ENCODE data around the gene PCBD1.

PCBD1 gene

GRCh38 chr10:70903262-70903921 lies 15.0 kb upstream of the PCBD1 start:
- H3K27me3 Mint-ChIP-seq: peaks cover 0 to 68% of the 10 kb centered on the region in 2 donors
- no peak overlapping the region for H3K27ac Mint-ChIP-seq
- no peaks in the 10 kb centered on the region for H3K4me1 Mint-ChIP-seq (ENCODE audit: low read depth in 2 of 2)
- DNase-seq (peak in 2 of 3 experiments; percentile 19 to 22), ATAC-seq (replicated peaks) (no peak)
- H3K4me3 Mint-ChIP-seq: no peak overlapping the region
- no peaks in the 10 kb centered on the region for H3K9me3 Mint-ChIP-seq
- H3K36me3 Mint-ChIP-seq (ENCODE audit: insufficient read depth): peaks cover 7% of the 10 kb centered on the region

GRCh38 chr10:70902661-70903261 lies 14.4 kb upstream of the PCBD1 start:
- Mint-ChIP-seq H3K36me3 (ENCODE audit: insufficient read depth) (peaks cover 7% of the 10 kb centered on the region), H3K27ac (no peak overlapping the region), H3K9me3 (no peaks in the 10 kb centered on the region), H3K4me3 (no peak overlapping the region), H3K4me1 (ENCODE audit: low read depth in 2 of 2) (no peaks in the 10 kb centered on the region), H3K27me3 (peaks cover 0 to 61% of the 10 kb centered on the region in 2 donors)
- ATAC-seq (replicated peaks): no peak
- no peak for DNase-seq

DNA sequence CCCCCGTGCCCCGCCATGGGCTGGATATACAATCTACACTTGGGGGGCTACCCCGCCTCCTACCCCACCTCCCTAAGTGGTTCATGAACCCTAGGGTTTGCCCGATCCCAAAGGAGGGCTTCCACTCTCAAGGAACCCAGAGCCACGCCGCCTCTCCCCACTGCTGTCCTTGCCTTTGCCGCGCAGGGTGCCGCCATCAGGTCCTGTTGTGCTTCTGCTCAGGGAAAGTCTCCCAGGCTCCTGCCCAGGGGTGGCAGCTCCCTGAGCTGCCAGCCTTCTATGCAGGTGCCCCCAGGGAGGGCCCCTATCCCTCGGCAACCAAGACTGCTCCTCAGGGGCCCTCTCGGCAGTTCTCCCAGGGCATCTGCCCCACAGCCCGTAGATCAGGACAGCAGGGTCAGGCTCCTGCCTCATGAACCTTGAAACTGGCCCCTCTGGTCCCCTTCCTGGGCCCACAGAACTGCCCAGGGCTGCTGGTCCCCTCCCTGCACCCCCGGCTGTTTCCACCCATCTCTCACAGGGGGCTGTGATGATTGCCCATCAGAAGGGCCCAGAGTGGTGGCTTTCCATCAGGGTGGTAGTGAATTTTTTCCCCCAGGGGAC lies 13.0 kb upstream of the PCBD1 start:
- Mint-ChIP-seq H3K36me3 (ENCODE audit: insufficient read depth) (peaks cover 7% of the 10 kb centered on the region), H3K9me3 (no peaks in the 10 kb centered on the region), H3K4me1 (ENCODE audit: low read depth in 2 of 2) (no peaks in the 10 kb centered on the region)

GRCh38 chr10:70899096-70899495 lies 10.7 kb upstream of the PCBD1 start:
- H3K27ac Mint-ChIP-seq: no peak overlapping the region
- H3K9me3 Mint-ChIP-seq: no peaks in the 10 kb centered on the region
- peaks cover 0 to 27% of the 10 kb centered on the region in 2 donors for H3K27me3 Mint-ChIP-seq
- DNase-seq (no peak), ATAC-seq (replicated peaks) (no peak)
- H3K4me3 Mint-ChIP-seq: no peak overlapping the region
- H3K4me1 Mint-ChIP-seq (ENCODE audit: low read depth in 2 of 2): no peaks in the 10 kb centered on the region
- H3K36me3 Mint-ChIP-seq (ENCODE audit: insufficient read depth): peaks cover 3% of the 10 kb centered on the region

More for the DNA sequence above, 13.0 kb upstream of the PCBD1 start:
- H3K27ac Mint-ChIP-seq: peak overlapping the region in 1 of 2 donors; percentile 44
- DNase-seq: no peak
- no peak for ATAC-seq (replicated peaks)
- no peak overlapping the region for H3K4me3 Mint-ChIP-seq
- peaks cover 0 to 48% of the 10 kb centered on the region in 2 donors for H3K27me3 Mint-ChIP-seq

- H3K4me3 Mint-ChIP-seq: no peak overlapping the region
- DNase-seq (no peak), ATAC-seq (replicated peaks) (no peak)
- no peak overlapping the region for H3K27ac Mint-ChIP-seq
- peaks cover 0 to 26% of the 10 kb centered on the region in 2 donors for H3K27me3 Mint-ChIP-seq
- peaks cover 3% of the 10 kb centered on the region for H3K36me3 Mint-ChIP-seq (ENCODE audit: insufficient read depth)
- no peaks in the 10 kb centered on the region for H3K4me1 Mint-ChIP-seq (ENCODE audit: low read depth in 2 of 2)
- no peaks in the 10 kb centered on the region for H3K9me3 Mint-ChIP-seq
Measured at GRCh38 chr10:70898687-70899086, 10.3 kb upstream of the PCBD1 start.

DNA sequence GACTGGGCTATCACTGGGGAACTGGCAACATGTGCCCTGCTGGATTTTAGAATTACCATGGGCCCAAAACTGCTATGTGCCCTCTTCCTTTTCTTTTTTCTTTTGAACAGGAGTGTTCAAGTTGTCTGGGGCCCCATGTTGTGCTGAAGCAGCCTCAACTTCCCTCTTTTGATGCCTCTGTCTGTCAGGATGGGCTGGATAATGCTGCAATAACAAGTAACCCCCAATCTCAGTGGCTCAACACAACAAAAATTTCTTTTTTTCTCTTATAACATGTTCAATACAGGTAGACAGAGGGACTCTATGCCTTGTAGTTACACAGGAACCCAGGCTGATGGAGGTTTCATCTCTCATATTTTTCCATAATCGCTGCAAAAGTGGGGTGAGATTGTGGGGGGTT lies 8.2 kb upstream of the PCBD1 start:
- H3K9me3 Mint-ChIP-seq: no peaks in the 10 kb centered on the region
- H3K4me1 Mint-ChIP-seq (ENCODE audit: low read depth in 2 of 2): peaks cover 0 to 2% of the 10 kb centered on the region in 2 donors
- H3K27ac Mint-ChIP-seq: no peak overlapping the region

DNA sequence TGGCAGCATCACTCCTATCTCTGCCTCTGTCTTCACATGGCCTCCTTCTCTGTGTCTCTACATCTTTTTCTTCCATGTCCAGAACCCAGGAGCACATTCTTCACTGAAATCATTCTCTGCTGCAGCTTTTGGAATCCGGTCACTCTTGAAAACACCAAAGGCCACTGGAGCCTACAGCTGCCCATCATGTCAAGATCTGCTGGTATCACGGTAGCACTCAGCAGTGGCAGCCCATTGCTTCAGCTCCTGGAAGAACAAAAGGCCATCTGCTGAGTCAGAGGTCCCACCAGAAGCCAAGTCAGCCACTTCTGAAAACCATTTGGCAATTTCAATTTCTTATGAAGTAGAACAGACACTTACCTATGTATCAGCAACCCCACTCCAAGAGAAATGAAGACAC lies 6.1 kb upstream of the PCBD1 start:
- H3K9me3 Mint-ChIP-seq: no peaks in the 10 kb centered on the region
- ATAC-seq (replicated peaks) (no peak), DNase-seq (no peak)
- peaks cover 0 to 2% of the 10 kb centered on the region in 2 donors for H3K4me1 Mint-ChIP-seq (ENCODE audit: low read depth in 2 of 2)
- H3K4me3 Mint-ChIP-seq: no peak overlapping the region
- H3K27me3 Mint-ChIP-seq: no peaks in the 10 kb centered on the region
- H3K27ac Mint-ChIP-seq: no peak overlapping the region
- no peaks in the 10 kb centered on the region for H3K36me3 Mint-ChIP-seq (ENCODE audit: insufficient read depth)

More for the DNA sequence above, 8.2 kb upstream of the PCBD1 start:
- Mint-ChIP-seq H3K27me3 (peaks cover 0 to 10% of the 10 kb centered on the region in 2 donors), H3K4me3 (no peak overlapping the region), H3K36me3 (ENCODE audit: insufficient read depth) (peaks cover under 1% of the 10 kb centered on the region)
- no peak for DNase-seq
- no peak for ATAC-seq (replicated peaks)

DNA sequence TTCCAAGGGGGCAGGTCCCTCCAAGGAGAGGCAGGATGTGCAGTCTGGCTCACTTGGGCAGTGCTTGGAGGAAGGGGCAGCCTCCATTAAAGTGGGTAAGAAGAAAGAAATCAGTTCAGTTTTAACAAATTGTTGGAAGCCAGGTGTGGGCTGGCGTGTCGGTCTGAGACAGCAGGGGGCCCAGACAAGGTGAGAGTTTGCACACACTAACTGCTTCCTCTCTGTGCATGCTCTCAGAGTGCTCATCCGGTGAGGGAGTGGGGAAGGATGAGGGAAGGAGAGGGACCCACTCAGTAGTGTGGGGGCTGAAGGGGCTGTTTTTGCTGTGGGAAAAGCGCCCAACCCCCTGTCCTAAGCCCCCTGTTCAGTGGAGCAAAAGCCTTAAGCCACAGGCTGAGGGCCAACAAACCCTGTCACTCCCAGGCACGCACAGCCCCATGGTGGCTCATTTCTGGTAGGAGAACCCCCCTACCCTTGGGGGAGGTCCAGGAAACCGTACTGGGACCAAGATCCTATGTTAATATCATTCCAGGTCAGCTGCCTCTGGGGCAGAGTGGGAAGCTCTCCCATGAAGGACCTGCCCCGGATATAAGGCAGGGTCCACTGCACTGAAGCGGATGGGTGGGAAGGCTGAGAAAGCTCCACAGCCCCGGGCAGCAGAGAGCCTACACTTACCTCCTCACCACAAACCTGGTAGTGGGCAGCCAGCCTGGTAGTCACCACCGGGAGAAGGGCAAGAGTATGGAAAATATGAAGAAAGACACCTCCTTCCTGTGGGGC lies 5.1 kb upstream of the PCBD1 start:
- Mint-ChIP-seq H3K9me3 (no peaks in the 10 kb centered on the region), H3K4me1 (ENCODE audit: low read depth in 2 of 2) (peaks cover 0 to 5% of the 10 kb centered on the region in 2 donors), H3K36me3 (ENCODE audit: insufficient read depth) (no peaks in the 10 kb centered on the region), H3K27me3 (no peaks in the 10 kb centered on the region), H3K4me3 (no peak overlapping the region), H3K27ac (no peak overlapping the region)
- ATAC-seq (replicated peaks) (no peak), DNase-seq (no peak)

- Mint-ChIP-seq H3K27me3 (no peaks in the 10 kb centered on the region), H3K4me1 (ENCODE audit: low read depth in 2 of 2) (peaks cover 0 to 6% of the 10 kb centered on the region in 2 donors), H3K4me3 (no peak overlapping the region), H3K27ac (no peak overlapping the region), H3K36me3 (ENCODE audit: insufficient read depth) (no peaks in the 10 kb centered on the region), H3K9me3 (no peaks in the 10 kb centered on the region)
- DNase-seq (no peak), ATAC-seq (replicated peaks) (no peak)
Measured at GRCh38 chr10:70892631-70893030, 4.3 kb upstream of the PCBD1 start.

DNA sequence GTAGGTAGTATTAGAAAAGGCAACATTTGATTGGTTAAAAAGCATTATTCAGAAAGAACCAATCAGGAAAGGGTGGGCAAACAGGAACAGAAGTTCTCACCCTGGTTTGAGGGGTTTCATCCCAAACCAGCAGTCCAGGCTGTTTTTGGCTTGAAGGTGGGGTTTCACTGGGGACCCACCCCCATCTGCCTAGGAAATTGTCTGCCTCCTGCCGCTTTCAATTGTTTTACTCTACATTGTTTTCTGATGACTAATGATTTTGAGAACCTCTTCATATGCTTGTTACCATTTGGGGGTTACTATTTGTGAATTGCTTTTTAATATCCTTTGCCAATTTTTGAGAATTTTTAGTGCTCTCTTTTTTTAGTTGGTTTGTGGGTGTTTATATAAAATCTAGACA lies 3.3 kb upstream of the PCBD1 start:
- Mint-ChIP-seq H3K9me3 (no peaks in the 10 kb centered on the region), H3K27me3 (no peaks in the 10 kb centered on the region), H3K4me3 (no peak overlapping the region), H3K4me1 (ENCODE audit: low read depth in 2 of 2) (peaks cover 0 to 10% of the 10 kb centered on the region in 2 donors), H3K27ac (no peak overlapping the region), H3K36me3 (ENCODE audit: insufficient read depth) (no peaks in the 10 kb centered on the region)
- DNase-seq: no peak
- ATAC-seq (replicated peaks): no peak

- Mint-ChIP-seq H3K27ac (no peak overlapping the region), H3K27me3 (no peaks in the 10 kb centered on the region), H3K4me1 (ENCODE audit: low read depth in 2 of 2) (peaks cover 0 to 13% of the 10 kb centered on the region in 2 donors), H3K4me3 (no peak overlapping the region), H3K36me3 (ENCODE audit: insufficient read depth) (no peaks in the 10 kb centered on the region), H3K9me3 (no peaks in the 10 kb centered on the region)
- DNase-seq: no peak
- no peak for ATAC-seq (replicated peaks)
Measured at GRCh38 chr10:70890917-70891431, 2.6 kb upstream of the PCBD1 start.

GRCh38 chr10:70889291-70889690 lies 926 bp upstream of the PCBD1 start:
- Mint-ChIP-seq H3K4me1 (ENCODE audit: low read depth in 2 of 2) (peaks cover 0 to 13% of the 10 kb centered on the region in 2 donors), H3K4me3 (peak overlapping the region; percentile 88 to 89), H3K36me3 (ENCODE audit: insufficient read depth) (peaks cover 9% of the 10 kb centered on the region), H3K27ac (peak overlapping the region in 1 of 2 donors; percentile 89), H3K9me3 (no peaks in the 10 kb centered on the region), H3K27me3 (no peaks in the 10 kb centered on the region)
- no peak for ATAC-seq (replicated peaks)
- no peak for DNase-seq

- no peak for DNase-seq
- H3K27me3 Mint-ChIP-seq: no peaks in the 10 kb centered on the region
- H3K27ac Mint-ChIP-seq: peak overlapping the region; percentile 80 to 87
- no peak for ATAC-seq (replicated peaks)
- H3K4me3 Mint-ChIP-seq: peak overlapping the region; percentile 88 to 89
- no peaks in the 10 kb centered on the region for H3K9me3 Mint-ChIP-seq
- peaks cover 0 to 13% of the 10 kb centered on the region in 2 donors for H3K4me1 Mint-ChIP-seq (ENCODE audit: low read depth in 2 of 2)
- H3K36me3 Mint-ChIP-seq (ENCODE audit: insufficient read depth): peaks cover 13% of the 10 kb centered on the region
Measured at GRCh38 chr10:70886921-70887665, 1.3 kb downstream of the PCBD1 start.
